HG03196 (cell line): ENCODE results near the gene BHMT2.

Source experiments
- ATAC-seq: cut with Tn5 transposase; IDR thresholded peaks from one replicate; pipeline ENCODE4 v1.9.1; 2021; ENCODE audit not compliant: unreplicated experiment

The BHMT2 gene

GRCh38 chr5:79119486-79119885 is 49.9 kb downstream of the BHMT2 start:
- ATAC-seq = no peak

GRCh38 chr5:79120221-79120620 is 50.7 kb downstream of the BHMT2 start:
- ATAC-seq = no peak

GRCh38 chr5:79122973-79123372 is 53.4 kb downstream of the BHMT2 start:
- no peak for ATAC-seq

- no peak for ATAC-seq
These were observed 55.0 kb downstream of the BHMT2 start for GRCh38 chr5:79124607-79125006.

- ATAC-seq = no peak
These were observed 61.2 kb downstream of the BHMT2 start for GRCh38 chr5:79130781-79131180.

GRCh38 chr5:79133121-79133656 is 63.6 kb downstream of the BHMT2 start:
- no peak for ATAC-seq

GRCh38 chr5:79133657-79134451 is 64.3 kb downstream of the BHMT2 start:
- ATAC-seq = no peak

- no peak for ATAC-seq
These were observed 66.4 kb downstream of the BHMT2 start for GRCh38 chr5:79135790-79136553.

- no peak for ATAC-seq
These were observed 67.1 kb downstream of the BHMT2 start for GRCh38 chr5:79136618-79137017.
